RWPE2 (cell line): ENCODE results near the gene TAS2R4.

Source experiments
- ATAC-seq: fragments of 200-7000 bp; cut with Tn5 transposase; 3 replicates; pipeline ENCODE4 v1.9.1; 2021; ENCODE audit warnings: low read depth
- DNase-seq: peaks from one replicate; pipeline ENCODE4 v3.0.0-alpha.2; 2020; ENCODE audit warnings: low spot score
- H3K27ac ChIP-seq: fragments of 450-650 bp; 2 replicates; pipeline ENCODE4 v1.5.1; 2017; ENCODE audit warnings: mild to moderate bottlenecking; ENCODE audit not compliant: poor library complexity, severe bottlenecking
- H3K27me3 ChIP-seq: fragments of 250-450 bp; sonication (Bioruptor Pico); 2 replicates; pipeline ENCODE4 v1.5.1; 2021; ENCODE audit warnings: mild to moderate bottlenecking, moderate library complexity; ENCODE audit not compliant: insufficient read depth, poor library complexity, severe bottlenecking
- H3K36me3 ChIP-seq: fragments of 250-450 bp; sonication (Bioruptor Pico); 2 replicates; pipeline ENCODE4 v1.5.1; 2020; ENCODE audit warnings: low read depth, mild to moderate bottlenecking, moderate library complexity
- H3K4me1 ChIP-seq: fragments of 250-450 bp; sonication (Bioruptor Pico); 2 replicates; pipeline ENCODE4 v1.5.1; 2021; ENCODE audit warnings: mild to moderate bottlenecking, moderate library complexity; ENCODE audit not compliant: insufficient read depth, poor library complexity, severe bottlenecking
- H3K4me3 ChIP-seq: fragments of 250-450 bp; sonication (Bioruptor Pico); 2 replicates; pipeline ENCODE4 v1.5.1; 2021; ENCODE audit warnings: mild to moderate bottlenecking, moderate library complexity; ENCODE audit not compliant: severe bottlenecking
- H3K9me3 ChIP-seq: fragments of 250-450 bp; sonication (Bioruptor Pico); 2 replicates; pipeline ENCODE4 v1.5.1; 2021; ENCODE audit warnings: mild to moderate bottlenecking, moderate library complexity; ENCODE audit not compliant: severe bottlenecking
- TF ChIP-seq, protein P1 (sequence below): fragments of 450-650 bp; IDR thresholded peaks from one replicate; pipeline ENCODE4 v1.5.1; 2017; ENCODE audit warnings: mild to moderate bottlenecking, moderate library complexity; ENCODE audit not compliant: poor library complexity, severe bottlenecking

Gene TAS2R4, protein sequence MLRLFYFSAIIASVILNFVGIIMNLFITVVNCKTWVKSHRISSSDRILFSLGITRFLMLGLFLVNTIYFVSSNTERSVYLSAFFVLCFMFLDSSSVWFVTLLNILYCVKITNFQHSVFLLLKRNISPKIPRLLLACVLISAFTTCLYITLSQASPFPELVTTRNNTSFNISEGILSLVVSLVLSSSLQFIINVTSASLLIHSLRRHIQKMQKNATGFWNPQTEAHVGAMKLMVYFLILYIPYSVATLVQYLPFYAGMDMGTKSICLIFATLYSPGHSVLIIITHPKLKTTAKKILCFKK

DNA sequence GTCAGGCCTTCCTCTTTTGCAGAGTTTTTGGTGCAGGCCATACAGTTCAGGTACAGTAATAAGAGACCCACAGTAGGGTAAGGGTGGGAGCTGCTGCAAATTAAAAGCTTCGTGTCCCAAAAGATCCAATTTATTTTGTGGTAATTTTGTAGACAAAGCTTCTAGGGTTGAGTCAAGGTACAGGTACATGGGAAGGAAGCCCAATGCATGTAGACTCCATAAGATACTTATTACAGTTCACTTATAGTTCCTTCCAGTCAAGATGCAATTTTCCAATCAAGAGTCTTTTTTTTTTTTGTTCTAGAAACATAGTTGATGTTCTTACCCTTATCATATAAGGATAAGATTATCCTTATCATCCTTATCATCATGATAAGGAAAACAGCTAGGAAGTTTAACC lies at the start of gene TAS2R4:
TAS2R4 (plus strand) TSS at position 301 of the 400 bp plus-strand sequence. CDS start 1,815 bp downstream, outside the sequence.
- no peak for DNase-seq
- Histone ChIP-seq H3K4me3 (no peak within 1 kb of the TSS), H3K27ac (no peak within 1 kb of the TSS), H3K9me3 (no peaks in the 10 kb centered on the region), H3K27me3 (no peaks in the 10 kb centered on the region), H3K4me1 (no peaks in the 10 kb centered on the region), H3K36me3 (peaks cover 4% of the 10 kb centered on the region; the same call in 1 of the 2 replicates)
- ATAC-seq, result no peak
- TF ChIP-seq, protein P1, sequence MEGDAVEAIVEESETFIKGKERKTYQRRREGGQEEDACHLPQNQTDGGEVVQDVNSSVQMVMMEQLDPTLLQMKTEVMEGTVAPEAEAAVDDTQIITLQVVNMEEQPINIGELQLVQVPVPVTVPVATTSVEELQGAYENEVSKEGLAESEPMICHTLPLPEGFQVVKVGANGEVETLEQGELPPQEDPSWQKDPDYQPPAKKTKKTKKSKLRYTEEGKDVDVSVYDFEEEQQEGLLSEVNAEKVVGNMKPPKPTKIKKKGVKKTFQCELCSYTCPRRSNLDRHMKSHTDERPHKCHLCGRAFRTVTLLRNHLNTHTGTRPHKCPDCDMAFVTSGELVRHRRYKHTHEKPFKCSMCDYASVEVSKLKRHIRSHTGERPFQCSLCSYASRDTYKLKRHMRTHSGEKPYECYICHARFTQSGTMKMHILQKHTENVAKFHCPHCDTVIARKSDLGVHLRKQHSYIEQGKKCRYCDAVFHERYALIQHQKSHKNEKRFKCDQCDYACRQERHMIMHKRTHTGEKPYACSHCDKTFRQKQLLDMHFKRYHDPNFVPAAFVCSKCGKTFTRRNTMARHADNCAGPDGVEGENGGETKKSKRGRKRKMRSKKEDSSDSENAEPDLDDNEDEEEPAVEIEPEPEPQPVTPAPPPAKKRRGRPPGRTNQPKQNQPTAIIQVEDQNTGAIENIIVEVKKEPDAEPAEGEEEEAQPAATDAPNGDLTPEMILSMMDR, result no peak

DNA sequence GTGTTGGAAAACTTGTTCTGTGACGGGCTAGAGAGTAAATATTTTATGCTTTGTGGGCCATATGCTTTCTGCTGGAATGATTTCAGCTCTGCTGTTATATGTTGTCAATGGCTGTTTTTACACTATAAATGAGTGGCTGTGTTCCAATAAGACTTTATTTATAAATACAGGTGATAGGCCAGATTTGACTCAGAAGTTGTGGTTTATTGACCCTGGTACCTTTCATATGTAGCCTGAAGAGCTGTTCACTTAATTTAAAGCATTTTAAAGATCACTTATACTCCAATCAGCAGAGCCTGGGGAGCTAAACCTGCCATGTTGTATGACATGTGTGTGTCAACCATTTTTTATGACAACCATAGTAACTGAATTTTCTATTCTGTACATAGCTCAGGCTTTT lies 47.5 kb upstream of the TAS2R4 start:
- no peaks in the 10 kb centered on the region for H3K27me3 ChIP-seq
- H3K27ac ChIP-seq, result no peak overlapping the region
- no peak overlapping the region for H3K4me3 ChIP-seq
- TF ChIP-seq, protein P1, result no peak
- H3K9me3 ChIP-seq, result no peaks in the 10 kb centered on the region
- H3K4me1 ChIP-seq, result no peaks in the 10 kb centered on the region
- no peaks in the 10 kb centered on the region for H3K36me3 ChIP-seq
- ATAC-seq, result no peak
- no peak for DNase-seq

DNA sequence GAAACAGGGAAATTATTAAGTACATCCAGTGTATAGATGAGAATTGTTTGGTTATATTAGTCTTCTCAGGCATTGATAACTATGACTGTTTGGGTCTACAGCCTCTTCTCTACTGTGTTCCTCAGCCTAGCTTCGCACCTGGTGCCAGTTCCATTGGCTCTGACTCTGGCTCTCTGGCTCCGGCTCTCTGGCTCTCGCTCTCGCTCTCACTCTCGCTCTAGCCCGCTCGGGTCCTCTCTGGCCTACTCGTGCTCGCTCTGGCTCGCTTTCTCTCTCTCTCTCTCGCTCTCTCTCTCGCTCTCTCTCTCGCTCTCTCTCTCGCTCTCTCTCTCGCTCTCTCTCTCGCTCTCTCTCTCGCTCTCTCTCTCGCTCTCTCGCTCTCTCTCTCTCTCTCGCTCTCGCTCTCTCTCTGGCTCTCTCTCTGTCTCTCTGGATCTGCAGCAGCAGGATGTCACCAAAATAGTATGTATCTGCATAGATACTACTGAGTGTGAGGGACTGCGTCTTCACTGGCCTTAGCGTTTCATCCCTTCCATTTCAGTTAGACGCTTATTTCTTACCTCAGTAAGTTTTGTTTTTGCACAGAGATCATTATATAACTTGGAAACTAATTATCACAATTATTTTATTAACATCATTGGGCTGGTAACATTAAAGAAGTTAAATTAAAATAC lies 44.9 kb upstream of the TAS2R4 start:
- Histone ChIP-seq H3K27ac (no peak overlapping the region), H3K36me3 (no peaks in the 10 kb centered on the region; the same call in 1 of the 2 replicates), H3K4me1 (no peaks in the 10 kb centered on the region), H3K9me3 (no peaks in the 10 kb centered on the region), H3K27me3 (no peaks in the 10 kb centered on the region), H3K4me3 (no peak overlapping the region)
- no peak for ATAC-seq
- DNase-seq, result no peak
- TF ChIP-seq, protein P1, result no peak

DNA sequence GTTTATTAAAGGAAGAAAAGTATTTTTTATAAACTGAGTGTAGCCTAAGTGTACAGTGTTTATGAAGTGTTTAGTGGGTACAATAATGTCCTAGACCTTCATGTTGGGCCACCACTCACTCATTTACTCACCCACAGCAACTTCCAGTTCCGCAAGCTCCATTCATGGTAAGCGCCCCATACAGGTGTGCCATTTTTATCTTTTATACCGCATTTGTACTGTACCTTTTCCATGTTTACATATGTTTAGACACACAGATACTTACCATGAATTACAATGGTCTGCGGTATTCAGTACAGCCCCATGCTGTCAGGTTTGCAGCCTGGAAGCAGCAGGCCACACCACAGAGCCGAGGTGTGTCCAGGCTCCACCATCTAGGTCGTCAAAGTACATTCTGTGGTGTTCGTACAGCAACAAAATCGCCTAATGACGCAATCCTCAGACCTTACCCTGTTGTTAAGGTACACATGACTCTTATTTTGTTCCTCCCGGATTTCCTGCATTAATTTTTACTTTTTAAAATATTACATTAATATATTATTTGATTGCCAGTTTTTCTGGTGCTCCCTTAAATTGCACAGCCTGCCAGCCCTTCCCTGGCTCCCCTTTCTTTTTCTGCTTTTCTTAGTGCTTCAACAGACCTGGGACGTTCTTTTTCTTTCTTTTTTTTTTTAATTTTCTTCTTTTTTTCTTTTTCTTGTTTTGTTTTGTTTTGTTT lies 39.2 kb upstream of the TAS2R4 start:
- no peaks in the 10 kb centered on the region for H3K27me3 ChIP-seq
- ATAC-seq, result peak; percentile 17; the same call in 1 of the 3 replicates
- peaks cover 39% of the 10 kb centered on the region for H3K36me3 ChIP-seq
- TF ChIP-seq, protein P1, result no peak
- peaks cover 10% of the 10 kb centered on the region for H3K4me1 ChIP-seq
- no peaks in the 10 kb centered on the region for H3K9me3 ChIP-seq
- H3K27ac ChIP-seq, result peak overlapping the region; percentile 25
- DNase-seq, result no peak
- H3K4me3 ChIP-seq, result peak overlapping the region; percentile 73
